Type B pancreatic cell (in vitro differentiated cells): ENCODE data around the gene STPG2. TPM values are rescaled to one million over a fixed set of nuclear protein-coding genes. Genes with fewer than 3 reads are reported as not detected.

ENCODE experiments used
- DNase-seq: peaks from one replicate; pipeline ENCODE4 v3.0.0; 2021; ENCODE audit warnings: mixed read lengths; ENCODE audit not compliant: unreplicated experiment; ENCODE audit errors: extremely low spot score
- H3K27ac Mint-ChIP-seq: 2 replicates; pipeline ENCODE4 v1.8.0; 2021; ENCODE audit warnings: mild to moderate bottlenecking, mixed read lengths
- H3K27me3 Mint-ChIP-seq: 2 replicates; pipeline ENCODE4 v1.8.0; 2021; ENCODE audit warnings: mixed read lengths
- H3K36me3 Mint-ChIP-seq: 2 replicates; pipeline ENCODE4 v1.8.0; 2021; ENCODE audit warnings: mixed read lengths
- H3K4me1 Mint-ChIP-seq: one replicate; pipeline ENCODE4 v1.8.0; 2021; ENCODE audit warnings: mixed read lengths; ENCODE audit not compliant: unreplicated experiment
- H3K4me3 Mint-ChIP-seq: 2 replicates; pipeline ENCODE4 v1.8.0; 2021; ENCODE audit warnings: mild to moderate bottlenecking, mixed read lengths
- H3K9me3 Mint-ChIP-seq: 2 replicates; pipeline ENCODE4 v1.8.0; 2021; ENCODE audit warnings: mixed read lengths
- CTCF ChIP-seq: fragments of 200-600 bp; sonication (generic); conservative IDR thresholded peaks from 2 replicates; pipeline ENCODE4 v1.5.0; 2021; ENCODE audit warnings: antibody characterized with exemption, mild to moderate bottlenecking
- total RNA-seq: library from RNA; stranded (reverse); gene quantifications from 2 replicates; pipeline ENCODE4 v1.2.1, GENCODE V29; 2021; ENCODE audit warnings: low replicate concordance

The STPG2 gene
- total RNA-seq, 1 donor from 2014 or later: 0.29 TPM

GRCh38 chr4:97984545-97985131 lies 158.6 kb downstream of the STPG2 start:
- no peak overlapping the region for H3K27ac Mint-ChIP-seq

GRCh38 chr4:97978791-97979488 lies 164.3 kb downstream of the STPG2 start:
- no peaks in the 10 kb centered on the region for H3K36me3 Mint-ChIP-seq
- DNase-seq: no peak
- no peaks in the 10 kb centered on the region for H3K4me1 Mint-ChIP-seq
- no peak for TF ChIP-seq CTCF
- no peak overlapping the region for H3K27ac Mint-ChIP-seq
- H3K9me3 Mint-ChIP-seq: peaks cover 8% of the 10 kb centered on the region
- H3K27me3 Mint-ChIP-seq: no peaks in the 10 kb centered on the region
- H3K4me3 Mint-ChIP-seq: no peak overlapping the region

More at GRCh38 chr4:97984545-97985131, 158.6 kb downstream of the STPG2 start:
- Mint-ChIP-seq H3K4me3 (no peak overlapping the region), H3K27me3 (no peaks in the 10 kb centered on the region), H3K4me1 (no peaks in the 10 kb centered on the region), H3K36me3 (no peaks in the 10 kb centered on the region), H3K9me3 (no peaks in the 10 kb centered on the region)
- TF ChIP-seq CTCF: peak; percentile 71
- DNase-seq: no peak

- H3K4me1 Mint-ChIP-seq: no peaks in the 10 kb centered on the region
- TF ChIP-seq CTCF: no peak
- H3K9me3 Mint-ChIP-seq: peaks cover 17% of the 10 kb centered on the region
- no peak overlapping the region for H3K27ac Mint-ChIP-seq
- no peak overlapping the region for H3K4me3 Mint-ChIP-seq
- no peaks in the 10 kb centered on the region for H3K27me3 Mint-ChIP-seq
- no peaks in the 10 kb centered on the region for H3K36me3 Mint-ChIP-seq
- no peak for DNase-seq
These were observed 189.9 kb downstream of the STPG2 start for GRCh38 chr4:97953171-97953941.

GRCh38 chr4:97952763-97953162 lies 190.5 kb downstream of the STPG2 start:
- no peaks in the 10 kb centered on the region for H3K36me3 Mint-ChIP-seq

GRCh38 chr4:97950836-97951235 lies 192.4 kb downstream of the STPG2 start:
- Mint-ChIP-seq H3K36me3 (no peaks in the 10 kb centered on the region), H3K27ac (no peak overlapping the region), H3K4me1 (no peaks in the 10 kb centered on the region), H3K9me3 (peaks cover 17% of the 10 kb centered on the region), H3K4me3 (no peak overlapping the region), H3K27me3 (no peaks in the 10 kb centered on the region)
- no peak for DNase-seq
- no peak for TF ChIP-seq CTCF

More at GRCh38 chr4:97952763-97953162, 190.5 kb downstream of the STPG2 start:
- Mint-ChIP-seq H3K4me3 (no peak overlapping the region), H3K9me3 (peaks cover 17% of the 10 kb centered on the region), H3K27ac (no peak overlapping the region), H3K4me1 (no peaks in the 10 kb centered on the region), H3K27me3 (no peaks in the 10 kb centered on the region)
- no peak for DNase-seq
- TF ChIP-seq CTCF: no peak
